ENCODE results near the gene NIFK.
"Not testable (repeated sequence)": the region's sequence is repeated elsewhere in the genome, so short reads cannot be mapped to it uniquely, and the experiment has no call there.

Gene NIFK

DNA sequence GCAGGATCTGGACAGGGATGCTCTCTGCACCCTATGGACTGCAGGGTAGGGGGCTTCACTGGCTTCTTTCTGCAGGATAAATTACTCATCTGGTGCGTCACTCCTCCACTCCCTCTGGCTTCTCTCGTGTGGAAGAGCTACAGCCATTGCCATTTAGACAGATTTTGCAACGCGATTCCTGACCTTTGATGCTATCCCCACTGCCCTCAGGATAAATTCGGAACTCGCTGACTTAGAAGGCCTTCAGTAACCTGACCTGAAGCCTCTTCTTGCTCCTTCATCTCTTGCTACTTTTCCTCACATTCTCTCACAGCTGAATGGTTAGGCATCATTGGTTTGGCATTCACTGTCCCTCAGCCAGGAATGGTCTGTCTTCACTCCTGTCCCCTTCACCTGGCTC is 5.3 kb downstream of the NIFK start:
- no peak for DNase-seq

GRCh38 chr2:121727950-121728349 is 8.7 kb downstream of the NIFK start:
- DNase-seq: no peak

DNA sequence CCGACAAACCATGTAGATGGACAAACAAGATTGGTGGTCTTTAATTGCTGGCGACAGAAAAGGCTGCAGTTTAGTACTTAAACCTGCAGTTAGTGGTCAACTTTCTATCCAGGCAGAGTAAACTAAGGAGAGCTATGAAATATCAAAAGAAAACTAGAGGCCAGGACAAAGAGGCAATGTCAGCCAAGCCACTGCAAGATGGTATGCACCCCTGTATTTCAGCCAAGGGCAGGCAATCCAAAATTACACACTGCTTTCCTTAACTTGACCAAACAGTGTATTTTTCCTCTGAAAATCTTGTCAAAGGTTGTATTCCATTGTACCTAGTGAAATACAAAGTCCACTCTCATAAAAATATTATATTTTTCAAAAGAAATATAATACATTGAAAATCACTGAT is 9.3 kb downstream of the NIFK start:
- DNase-seq: no peak

DNA sequence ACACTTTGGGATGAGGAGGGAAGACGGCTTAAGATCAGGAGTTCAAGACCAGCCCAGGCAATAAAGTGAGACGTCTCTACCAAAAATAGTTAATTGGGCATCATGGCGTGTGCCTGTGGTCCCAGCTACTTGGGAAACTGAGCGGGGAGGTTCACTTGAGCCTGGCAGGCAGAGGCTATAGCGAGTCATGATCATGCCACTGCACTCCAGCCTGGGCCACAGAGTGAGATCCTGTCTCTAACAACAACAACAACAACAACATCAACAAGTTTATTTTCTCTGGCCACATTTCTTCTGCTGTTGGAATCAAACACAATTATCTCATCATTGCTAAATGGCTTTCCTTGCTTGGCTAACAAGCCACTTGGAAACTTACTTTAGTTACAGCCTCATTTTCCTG is 13.4 kb downstream of the NIFK start:
- no peak for DNase-seq

DNA sequence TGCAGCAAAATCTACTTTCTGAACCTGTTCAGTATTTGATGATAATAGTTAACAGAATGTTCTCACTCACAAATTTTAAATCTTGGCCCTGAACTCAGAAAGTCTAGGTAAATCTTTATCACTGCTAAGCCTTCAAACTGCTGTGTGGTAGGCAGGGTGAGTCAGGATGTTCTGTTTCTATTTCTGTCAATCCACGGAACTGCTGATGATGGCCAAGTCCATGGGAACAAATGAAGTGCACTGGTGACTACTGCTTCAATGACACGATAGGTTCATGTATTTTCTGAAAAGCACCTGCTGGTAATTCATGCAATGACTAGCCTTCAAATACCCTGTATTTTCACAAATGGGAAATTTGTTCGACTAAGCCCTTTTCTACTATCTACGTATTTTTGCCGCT is 14.2 kb downstream of the NIFK start:
- DNase-seq: no peak

DNA sequence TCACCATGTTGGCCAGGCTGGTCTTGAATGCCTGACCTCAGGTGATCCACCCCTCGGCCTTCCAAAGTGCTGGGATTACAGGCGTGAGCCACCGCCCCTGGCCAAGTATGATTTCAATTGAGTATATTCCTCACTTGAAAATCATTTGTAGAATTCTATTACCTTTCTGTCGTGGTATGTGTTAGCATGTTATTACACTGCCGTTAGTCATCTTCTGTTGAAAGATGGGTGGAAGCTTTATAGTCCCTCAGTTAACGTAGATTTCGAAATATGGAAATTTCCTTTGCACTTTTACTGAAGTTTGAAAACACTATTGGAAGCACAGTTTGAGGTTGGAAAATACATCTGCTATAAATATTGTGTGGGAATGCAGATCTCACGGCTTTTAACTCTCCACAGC is 14.7 kb downstream of the NIFK start:
- no peak for DNase-seq

GRCh38 chr2:121717529-121717928 is 19.1 kb downstream of the NIFK start:
- DNase-seq: no peak

- no peak for DNase-seq
These were observed 20.5 kb downstream of the NIFK start for GRCh38 chr2:121716126-121716525.

DNA sequence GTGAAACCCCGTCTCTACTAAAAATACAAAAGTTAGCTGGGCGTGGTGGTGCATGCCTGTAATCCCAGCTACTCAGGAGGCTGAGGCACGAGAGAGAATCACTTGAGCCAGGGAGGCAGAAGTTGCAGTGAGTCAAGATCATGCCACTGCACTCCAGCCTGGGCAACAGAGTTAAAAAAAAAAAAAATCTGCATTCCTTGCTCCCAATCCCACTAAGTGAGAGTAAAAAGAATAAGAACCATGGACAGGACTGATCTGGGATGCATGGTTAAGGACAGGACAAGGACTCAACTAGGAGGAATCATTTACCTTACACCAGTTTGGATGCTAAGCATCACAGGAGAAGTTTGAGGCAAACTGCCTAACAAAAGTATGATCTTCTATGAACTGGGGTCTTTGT is 25.2 kb downstream of the NIFK start:
- not testable (repeated sequence) for DNase-seq

GRCh38 chr2:121710470-121711170 is 26.1 kb downstream of the NIFK start:
- DNase-seq: no peak

DNA sequence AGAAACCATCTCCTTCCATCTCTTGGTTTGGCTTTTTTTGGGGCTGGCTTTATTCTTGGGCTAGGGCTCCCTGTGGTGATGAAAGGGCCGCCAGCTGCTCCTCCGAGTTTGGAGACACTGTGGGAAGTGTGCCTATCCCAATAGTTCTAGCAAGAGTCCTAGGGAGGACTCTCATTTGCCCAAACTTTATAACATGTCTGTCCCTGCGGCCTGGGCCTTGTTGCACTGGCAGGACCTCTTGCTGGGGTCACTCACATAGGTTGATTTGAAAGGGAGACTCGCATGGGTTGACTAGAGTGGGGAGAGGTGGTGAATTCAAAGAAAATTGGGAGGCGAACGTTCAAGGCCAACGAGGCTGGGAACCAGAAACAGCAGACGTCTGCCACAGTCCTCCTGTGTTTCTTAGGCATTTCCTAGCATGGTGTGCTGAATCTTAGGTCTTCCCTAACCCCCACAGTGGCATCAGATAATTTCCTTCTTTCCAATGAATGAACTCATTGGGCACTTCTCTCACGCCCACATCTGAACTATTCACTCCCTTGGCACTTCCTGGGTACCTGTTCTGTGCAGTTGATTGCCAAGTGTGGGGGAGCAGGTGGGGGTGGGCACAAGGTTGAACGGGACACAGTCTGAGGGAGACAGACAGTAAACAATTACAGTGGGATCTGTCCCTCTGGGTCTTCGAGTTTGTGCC is 26.8 kb downstream of the NIFK start:
- no peak for DNase-seq

DNA sequence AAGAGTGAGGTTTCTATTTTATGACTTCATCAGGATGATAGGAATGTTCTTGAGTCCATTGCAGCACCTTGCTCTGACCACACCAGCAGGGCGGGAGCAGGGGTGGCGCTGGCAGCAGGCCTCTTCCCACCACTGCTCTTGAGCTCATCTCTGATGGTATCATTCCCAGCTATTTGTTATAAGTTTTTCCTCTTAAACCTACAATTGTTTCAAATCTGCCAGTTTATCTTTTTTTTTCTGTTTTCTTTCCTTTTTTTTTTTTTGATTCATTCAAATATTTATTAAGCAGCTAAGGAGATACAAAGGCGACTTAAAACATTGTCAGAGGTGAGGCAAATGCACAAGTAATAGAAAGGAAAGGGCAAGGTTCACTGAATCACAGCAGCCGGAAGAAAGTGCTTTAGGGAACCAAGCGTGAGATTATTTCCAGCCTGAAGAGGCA is 28.7 kb downstream of the NIFK start:
- DNase-seq: no peak

- DNase-seq: no peak
These were observed 29.2 kb downstream of the NIFK start for GRCh38 chr2:121707344-121707919.

DNA sequence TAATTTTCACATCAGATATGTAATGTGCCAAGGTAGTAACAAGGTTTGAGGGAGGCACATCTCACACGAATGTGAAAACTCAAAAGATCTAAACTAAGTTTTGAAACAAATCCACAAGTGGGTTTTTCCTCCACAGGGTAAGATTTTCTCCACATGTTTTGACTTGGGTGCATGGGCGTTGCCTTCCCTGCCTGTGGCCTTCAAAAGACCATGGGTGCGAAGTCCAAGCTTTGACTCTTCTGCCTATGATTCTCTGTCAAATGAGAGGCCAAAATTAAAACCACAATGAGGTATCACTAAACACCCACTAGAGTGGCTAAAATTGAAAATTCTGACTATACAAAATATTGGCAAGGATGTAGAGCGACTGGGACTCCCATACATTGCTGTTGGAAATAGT is 30.7 kb downstream of the NIFK start:
- DNase-seq: no peak

DNA sequence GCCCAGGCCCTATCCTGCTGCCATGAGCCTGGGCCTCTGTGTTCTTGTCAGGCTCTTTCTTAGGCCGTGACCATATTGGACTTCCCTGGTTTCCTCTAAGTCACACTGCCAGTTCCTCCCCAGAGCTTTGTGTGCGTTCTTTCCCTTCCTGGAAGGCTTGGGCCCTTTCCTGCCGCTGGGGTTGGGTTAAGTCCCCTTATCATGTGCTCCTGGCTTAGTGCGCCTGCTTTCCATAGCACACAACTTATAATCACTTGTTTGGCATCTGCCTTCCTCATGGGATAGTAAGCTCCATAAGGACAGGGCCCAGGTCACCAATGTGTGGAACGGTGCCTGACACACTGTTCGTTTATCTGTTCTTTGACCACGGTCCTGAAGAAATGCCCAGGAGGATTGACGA is 31.3 kb downstream of the NIFK start:
- no peak for DNase-seq

DNA sequence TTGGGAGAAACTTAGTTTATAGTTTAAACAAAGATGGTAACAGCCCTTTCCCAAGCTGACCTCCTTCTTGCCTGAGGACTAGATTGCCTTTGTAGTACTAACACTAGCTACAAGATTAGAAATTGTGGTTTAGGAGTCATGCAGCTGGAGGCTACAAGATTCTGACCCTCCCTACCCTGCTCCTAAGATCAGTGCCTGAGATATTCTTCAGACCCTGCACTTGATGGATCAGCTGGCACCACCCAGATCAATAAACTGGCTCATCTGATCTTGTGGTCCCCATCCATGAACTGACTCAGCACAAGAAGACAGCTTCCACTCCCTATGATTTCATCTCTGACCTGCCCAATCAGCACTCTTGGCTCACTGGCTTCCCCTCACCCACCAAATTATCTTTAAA is 34.9 kb downstream of the NIFK start:
- not testable (repeated sequence) for DNase-seq

- DNase-seq: no peak
These were observed 37.0 kb downstream of the NIFK start for GRCh38 chr2:121699421-121700333.

DNA sequence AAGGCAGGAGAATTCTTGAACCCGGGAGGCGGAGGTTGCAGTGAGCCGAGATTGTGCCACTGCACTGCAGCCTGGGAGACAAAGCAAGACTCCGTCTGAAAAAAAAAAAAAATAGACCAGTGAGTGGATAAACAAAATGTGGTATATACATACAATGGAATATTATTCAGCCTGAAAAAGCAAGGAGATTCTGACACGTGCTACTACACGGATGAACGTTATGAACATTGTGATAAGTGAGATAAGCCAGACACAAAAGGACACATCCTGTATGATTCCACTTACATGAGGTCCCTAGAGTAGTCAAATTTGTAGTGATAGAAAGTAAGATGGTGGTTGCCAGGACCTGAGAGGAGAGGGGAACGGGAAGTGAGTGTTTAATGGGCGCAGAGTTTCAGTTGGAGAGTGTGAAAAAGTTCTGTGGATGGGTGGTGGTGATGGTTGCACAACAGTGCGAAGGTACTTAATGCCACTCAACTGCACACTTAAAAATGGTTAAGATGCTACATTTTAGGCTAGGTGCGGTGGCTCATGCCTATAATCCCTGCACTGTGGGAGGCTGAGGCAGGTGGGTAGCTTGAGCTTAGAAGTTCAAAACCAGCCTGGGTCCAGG is 38.3 kb downstream of the NIFK start:
- DNase-seq: no peak

GRCh38 chr2:121697108-121697631 is 39.5 kb downstream of the NIFK start:
- no peak for DNase-seq

- DNase-seq: no peak
These were observed 40.2 kb downstream of the NIFK start for GRCh38 chr2:121696410-121696930.

- DNase-seq: no peak
These were observed 41.6 kb downstream of the NIFK start for GRCh38 chr2:121695171-121695451.

DNA sequence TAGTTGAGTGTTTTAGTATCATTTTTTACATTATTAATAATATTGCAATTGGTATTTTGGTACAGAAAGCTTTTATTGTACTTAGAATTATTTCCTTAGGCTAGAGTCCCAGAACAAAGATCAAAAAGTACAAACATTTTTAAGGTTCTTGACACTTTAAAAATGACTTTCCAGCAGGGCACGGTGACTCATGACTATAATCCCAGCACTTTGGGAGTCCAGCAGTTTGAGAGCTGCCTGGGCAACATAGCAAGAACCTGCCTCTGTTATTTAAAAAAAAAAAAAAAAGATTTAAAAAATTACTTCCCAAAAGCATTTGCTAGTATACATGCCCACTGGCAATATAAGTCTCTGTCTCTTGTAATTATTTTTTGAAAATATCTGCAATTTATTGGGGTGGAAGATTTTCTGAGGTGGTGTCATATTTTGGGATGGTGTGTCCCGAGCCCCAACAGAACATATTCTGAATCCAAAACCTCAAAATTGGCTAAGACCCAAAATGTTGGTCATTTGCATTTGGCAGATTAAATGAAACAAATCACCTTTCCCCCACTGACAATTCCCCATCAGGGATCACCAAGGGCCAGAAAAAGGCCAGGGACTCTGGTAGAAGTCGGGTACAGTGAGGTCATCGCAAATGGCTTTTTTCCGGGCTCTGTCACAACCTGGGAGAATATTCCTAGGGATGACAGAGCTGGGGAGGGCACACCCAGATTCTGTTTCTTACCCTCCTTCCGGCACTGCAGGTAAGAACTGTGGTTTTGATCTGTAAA is 42.1 kb downstream of the NIFK start:
- no peak for DNase-seq
